HS-27A (cell line): ENCODE data around the gene KIF5C.
"Not testable (repeated sequence)": the region's sequence is repeated elsewhere in the genome, so short reads cannot be mapped to it uniquely, and the experiment has no call there.

Experiments
- DNase-seq: peaks from one replicate; pipeline ENCODE4 v3.0.0-alpha.2; 2012; ENCODE audit warnings: low read depth, missing footprints

Gene KIF5C

GRCh38 chr2:148874868-148875341 is at the start of gene KIF5C:
KIF5C (plus strand) TSS chr2:148875227; CDS start chr2:148875618, 391 bp downstream.
- peak; percentile 67 for DNase-seq

- DNase-seq, result no peak
Measured at GRCh38 chr2:148826791-148827190, 48.2 kb upstream of the KIF5C start.

- no peak for DNase-seq
Measured at GRCh38 chr2:148828941-148829340, 46.1 kb upstream of the KIF5C start.

GRCh38 chr2:148829618-148830017 is 45.4 kb upstream of the KIF5C start:
- DNase-seq, result no peak

- no peak for DNase-seq
Measured at GRCh38 chr2:148832637-148833036, 42.4 kb upstream of the KIF5C start.

GRCh38 chr2:148842050-148842449 is 33.0 kb upstream of the KIF5C start:
- DNase-seq, result no peak

GRCh38 chr2:148848146-148848545 is 26.9 kb upstream of the KIF5C start:
- DNase-seq, result no peak

- DNase-seq, result no peak
Measured at GRCh38 chr2:148853458-148853857, 21.6 kb upstream of the KIF5C start.

- no peak for DNase-seq
Measured at GRCh38 chr2:148860037-148860436, 15.0 kb upstream of the KIF5C start.

- no peak for DNase-seq
Measured at GRCh38 chr2:148861367-148861766, 13.7 kb upstream of the KIF5C start.

GRCh38 chr2:148862478-148862877 is 12.5 kb upstream of the KIF5C start:
- DNase-seq, result not testable (repeated sequence)

GRCh38 chr2:148865512-148865911 is 9.5 kb upstream of the KIF5C start:
- no peak for DNase-seq

GRCh38 chr2:148866091-148866490 is 8.9 kb upstream of the KIF5C start:
- no peak for DNase-seq

- no peak for DNase-seq
Measured at GRCh38 chr2:148867079-148867769, 7.8 kb upstream of the KIF5C start.

GRCh38 chr2:148875387-148876051 is 492 bp downstream of the KIF5C start:
- no peak for DNase-seq

- no peak for DNase-seq
Measured at GRCh38 chr2:148876202-148876594, 1.2 kb downstream of the KIF5C start.

GRCh38 chr2:148876595-148877402 is 1.8 kb downstream of the KIF5C start:
- no peak for DNase-seq

- DNase-seq, result no peak
Measured at GRCh38 chr2:148877403-148877740, 2.3 kb downstream of the KIF5C start.

GRCh38 chr2:148880636-148881035 is 5.6 kb downstream of the KIF5C start:
- no peak for DNase-seq

- no peak for DNase-seq
Measured at GRCh38 chr2:148882051-148882450, 7.0 kb downstream of the KIF5C start.

- no peak for DNase-seq
Measured at GRCh38 chr2:148885209-148885608, 10.2 kb downstream of the KIF5C start.

- DNase-seq, result no peak
Measured at GRCh38 chr2:148885988-148886387, 11.0 kb downstream of the KIF5C start.
